IMR-90 (cell line): Measurements from ENCODE around the gene SEC16B. TPM values are rescaled to one million over a fixed set of nuclear protein-coding genes. Genes with fewer than 3 reads are reported as not detected.
"Not testable (repeated sequence)": the region's sequence is repeated elsewhere in the genome, so short reads cannot be mapped to it uniquely, and the experiment has no call there.

ENCODE experiments used
- ATAC-seq: fragments of 200-7000 bp; cut with Tn5 transposase; 2 replicates; pipeline ENCODE4 v1.9.1; 2020; ENCODE audit warnings: low read depth, mild to moderate bottlenecking, moderate library complexity
- BruUV-seq: library from RNA; stranded (reverse); fragments of 400-500 nt; replicated peaks from 2 replicates; lab custom pipeline; 2021; lab: Mats Ljungman, UMichigan
- CTCF ChIA-PET: fragments of 300-600 bp; formaldehyde crosslinking; extraction: SDS; loops from one replicate; lab custom pipeline; 2021; ENCODE audit warnings: antibody characterized with exemption; lab: Yijun Ruan, JAX
- POLR2A ChIA-PET: fragments of 300-600 bp; sonication (Branson Sonifier 250); formaldehyde crosslinking; loops from one replicate; lab custom pipeline; 2022; ENCODE audit warnings: antibody characterized with exemption; ENCODE audit not compliant: unreplicated experiment; lab: Charles Lee
- DNase-seq: peaks from one replicate; pipeline ENCODE4 v3.0.0; 2013
- H2AFZ ChIP-seq: replicated peaks from 2 replicates; pipeline ENCODE3; 2013; ENCODE audit warnings: low read length, mild to moderate bottlenecking; ENCODE audit not compliant: poor library complexity
- H2AK5ac ChIP-seq: 2 replicates; pipeline ENCODE4 v1.6.1; 2013; ENCODE audit warnings: low read depth, low read length, inconsistent platforms
- H2AK9ac ChIP-seq: replicated peaks from 2 replicates; pipeline ENCODE3; 2013; ENCODE audit warnings: mild to moderate bottlenecking, low read depth, low read length, moderate library complexity; ENCODE audit not compliant: poor library complexity
- H2BK120ac ChIP-seq: 2 replicates; pipeline ENCODE4 v1.6.1; 2013; ENCODE audit warnings: low read depth, low read length, inconsistent platforms
- H2BK15ac ChIP-seq: 3 replicates; pipeline ENCODE4 v1.6.1; 2013; ENCODE audit warnings: low read depth, low read length, inconsistent platforms
- H2BK20ac ChIP-seq: 2 replicates; pipeline ENCODE4 v1.6.1; 2013; ENCODE audit warnings: low read depth, mild to moderate bottlenecking, inconsistent platforms, low read length, moderate library complexity
- H2BK5ac ChIP-seq: 2 replicates; pipeline ENCODE4 v1.6.1; 2013; ENCODE audit warnings: mild to moderate bottlenecking, low read depth, low read length, inconsistent platforms; ENCODE audit not compliant: poor library complexity, severe bottlenecking
- H3K14ac ChIP-seq: replicated peaks from 2 replicates; pipeline ENCODE4 v1.6.1; 2013; ENCODE audit warnings: low read depth, low read length, inconsistent platforms
- H3K18ac ChIP-seq: 2 replicates; pipeline ENCODE4 v1.6.1; 2013; ENCODE audit warnings: low read depth, low read length, control low read depth
- H3K23ac ChIP-seq: 2 replicates; pipeline ENCODE4 v1.6.1; 2013; ENCODE audit warnings: low read depth, low read length, inconsistent platforms
- H3K27ac ChIP-seq: 2 replicates; pipeline ENCODE4 v1.5.1; 2013; ENCODE audit warnings: mild to moderate bottlenecking, control low read depth, low read length; ENCODE audit not compliant: insufficient read depth
- H3K27me3 ChIP-seq: 2 replicates; pipeline ENCODE4 v1.6.1; 2013; ENCODE audit warnings: low read length; ENCODE audit not compliant: control insufficient read depth, insufficient read depth
- H3K36me3 ChIP-seq: 2 replicates; pipeline ENCODE4 v1.6.1; 2013; ENCODE audit warnings: low read length, mixed read lengths; ENCODE audit not compliant: control insufficient read depth, insufficient read depth
- H3K4ac ChIP-seq: 2 replicates; pipeline ENCODE4 v1.6.1; 2013; ENCODE audit warnings: low read depth, low read length, inconsistent platforms
- H3K4me1 ChIP-seq: 2 replicates; pipeline ENCODE4 v1.6.1; 2013; ENCODE audit warnings: low read length, mixed read lengths; ENCODE audit not compliant: control insufficient read depth, insufficient read depth
- H3K4me2 ChIP-seq: 2 replicates; pipeline ENCODE4 v1.6.1; 2013; ENCODE audit warnings: low read depth, mild to moderate bottlenecking, control low read depth, low read length, moderate library complexity
- H3K4me3 ChIP-seq: 2 replicates; pipeline ENCODE4 v1.5.1; 2013; ENCODE audit warnings: low read depth, mild to moderate bottlenecking, control low read depth, low read length, moderate library complexity; ENCODE audit not compliant: insufficient read depth
- H3K56ac ChIP-seq: 2 replicates; pipeline ENCODE4 v1.6.1; 2013; ENCODE audit warnings: low read length, inconsistent platforms; ENCODE audit not compliant: insufficient read depth; ENCODE audit errors: extremely low read depth
- H3K79me1 ChIP-seq, 2 experiments: 2 replicates each; pipeline ENCODE4 v1.6.1; 2013; ENCODE audit warnings: low read length in 2 of 2, inconsistent platforms in 1 of 2, low read depth in 1 of 2
- H3K9ac ChIP-seq: 2 replicates; pipeline ENCODE4 v1.6.1; 2013; ENCODE audit warnings: low read depth, low read length, control low read depth
- H3K9me1 ChIP-seq: 2 replicates; pipeline ENCODE4 v1.6.1; 2013; ENCODE audit warnings: low read length, inconsistent platforms; ENCODE audit not compliant: insufficient read depth
- H3K9me3 ChIP-seq: 2 replicates; pipeline ENCODE4 v1.6.1; 2013; ENCODE audit warnings: low read length; ENCODE audit not compliant: control insufficient read depth, insufficient read depth
- H4K20me1 ChIP-seq: 2 replicates; pipeline ENCODE4 v1.6.1; 2013; ENCODE audit warnings: low read length, inconsistent platforms; ENCODE audit not compliant: insufficient read depth
- H4K5ac ChIP-seq: 2 replicates; pipeline ENCODE4 v1.6.1; 2013; ENCODE audit warnings: mild to moderate bottlenecking, low read depth, low read length, control low read depth
- H4K8ac ChIP-seq, 2 experiments: 2 replicates each; pipeline ENCODE4 v1.6.1; 2013; ENCODE audit warnings: low read depth in 2 of 2, low read length in 2 of 2, control low read depth in 1 of 2, inconsistent platforms in 1 of 2
- H4K91ac ChIP-seq: 2 replicates; pipeline ENCODE4 v1.6.1; 2013; ENCODE audit warnings: low read depth, low read length, inconsistent platforms; ENCODE audit not compliant: insufficient read depth
- WGBS, 2 experiments: methylation state at CpG; one replicate each; pipeline versions ENCODE4 v1.1.5 to v1.1.7; 2013; ENCODE audit warnings: missing lambda C conversion rate in 2 of 2; ENCODE audit not compliant: insufficient read length in 1 of 2; ENCODE audit errors: extremely low coverage in 2 of 2; 5-methylcytosine and 5-hydroxymethylcytosine counted together
- dilution Hi-C: fragments of 300-500 bp; cut with HindIII; formaldehyde crosslinking; loops from one replicate; pipeline ENCODE4 v1.14.3; 2018; ENCODE audit warnings: low sequenced_read_pairs; ENCODE audit not compliant: unreplicated experiment
- in situ Hi-C: fragments of 300-500 bp; cut with MboI; formaldehyde crosslinking; loops from 3 replicates; pipeline ENCODE4 v1.14.3; 2019; ENCODE audit warnings: low sequenced_read_pairs, inconsistent platforms, mixed read lengths
- intact Hi-C: fragments of 100-400 bp; cut with micrococcal nuclease; formaldehyde crosslinking; loops from 2 replicates; pipeline ENCODE4 v1.10.0; 2022
- polyA plus RNA-seq, 3 experiments: library from polyadenylated mRNA; depleted of rRNA; stranded (reverse); fragments of >200 nt; gene quantifications; 2 replicates each; pipeline ENCODE4 v1.2.3, GENCODE V29; 2012; ENCODE audit warnings: low replicate concordance in 1 of 3
- total RNA-seq: library from RNA; depleted of rRNA; stranded (reverse); fragments of >200 nt; gene quantifications from 2 replicates; pipeline ENCODE4 v1.2.3, GENCODE V29; 2012

The SEC16B gene
- total and polyA plus RNA-seq, 2 of the 4 experiments (the other 2 are of a cell fraction) = 4.3 TPM

GRCh38 chr1:177986281-177986680 lies 16.4 kb upstream of the SEC16B start:
- dilution Hi-C loops = not testable (repeated sequence)
- no CpG with 5 or more reads among the region's 5 CpGs for WGBS, 2 experiments

More at GRCh38 chr1:177986281-177986680, 16.4 kb upstream of the SEC16B start:
- intact Hi-C loops, H3K4me3 ChIP-seq, H2AK9ac ChIP-seq, H3K56ac ChIP-seq, H4K91ac ChIP-seq, H3K18ac ChIP-seq, H2AK5ac ChIP-seq, H3K9me1 ChIP-seq, H4K20me1 ChIP-seq, H3K27me3 ChIP-seq, H3K9me3 ChIP-seq, H3K14ac ChIP-seq, H3K23ac ChIP-seq, POLR2A ChIA-PET, H3K36me3 ChIP-seq, BruUV-seq, H3K4me1 ChIP-seq, H3K9ac ChIP-seq, H2BK15ac ChIP-seq, H3K4ac ChIP-seq, H2AFZ ChIP-seq, ATAC-seq, H4K8ac ChIP-seq, in situ Hi-C loops, H3K27ac ChIP-seq, H2BK5ac ChIP-seq, H3K79me1 ChIP-seq, H2BK20ac ChIP-seq, H3K4me2 ChIP-seq, CTCF ChIA-PET: not testable (repeated sequence)
- Histone ChIP-seq H4K5ac (0 out of 2 replicates have a peak overlapping the region, but pooled peaks have one; percentile 41), H2BK120ac (0 out of 2 replicates have a peak overlapping the region, but pooled peaks have one; percentile 8)
- DNase-seq = peak; percentile 64
